Mucosa of stomach (tissue), 1 donor: ENCODE results near the gene GNA12.

Experiments used
- H3K27me3 ChIP-seq: one replicate; pipeline ENCODE4 v1.7.0; 2013; ENCODE audit warnings: mild to moderate bottlenecking, low read length; ENCODE audit not compliant: control insufficient read depth, insufficient read depth
- H3K36me3 ChIP-seq: one replicate; pipeline ENCODE4 v1.7.0; 2013; ENCODE audit warnings: low read length; ENCODE audit not compliant: control insufficient read depth, insufficient read depth
- H3K4me1 ChIP-seq: one replicate; pipeline ENCODE4 v1.7.0; 2013; ENCODE audit warnings: mild to moderate bottlenecking, low read length; ENCODE audit not compliant: control insufficient read depth, insufficient read depth
- H3K4me3 ChIP-seq: one replicate; pipeline ENCODE4 v1.7.0; 2013; ENCODE audit warnings: low read length
- H3K9ac ChIP-seq: one replicate; pipeline ENCODE4 v1.7.0; 2013; ENCODE audit warnings: mild to moderate bottlenecking, low read length, moderate library complexity
- H3K9me3 ChIP-seq: one replicate; pipeline ENCODE4 v1.7.0; 2013; ENCODE audit warnings: mild to moderate bottlenecking, low read length, moderate library complexity; ENCODE audit not compliant: control insufficient read depth
- donor health status: Pancreatic carcinoma.

Gene GNA12

DNA sequence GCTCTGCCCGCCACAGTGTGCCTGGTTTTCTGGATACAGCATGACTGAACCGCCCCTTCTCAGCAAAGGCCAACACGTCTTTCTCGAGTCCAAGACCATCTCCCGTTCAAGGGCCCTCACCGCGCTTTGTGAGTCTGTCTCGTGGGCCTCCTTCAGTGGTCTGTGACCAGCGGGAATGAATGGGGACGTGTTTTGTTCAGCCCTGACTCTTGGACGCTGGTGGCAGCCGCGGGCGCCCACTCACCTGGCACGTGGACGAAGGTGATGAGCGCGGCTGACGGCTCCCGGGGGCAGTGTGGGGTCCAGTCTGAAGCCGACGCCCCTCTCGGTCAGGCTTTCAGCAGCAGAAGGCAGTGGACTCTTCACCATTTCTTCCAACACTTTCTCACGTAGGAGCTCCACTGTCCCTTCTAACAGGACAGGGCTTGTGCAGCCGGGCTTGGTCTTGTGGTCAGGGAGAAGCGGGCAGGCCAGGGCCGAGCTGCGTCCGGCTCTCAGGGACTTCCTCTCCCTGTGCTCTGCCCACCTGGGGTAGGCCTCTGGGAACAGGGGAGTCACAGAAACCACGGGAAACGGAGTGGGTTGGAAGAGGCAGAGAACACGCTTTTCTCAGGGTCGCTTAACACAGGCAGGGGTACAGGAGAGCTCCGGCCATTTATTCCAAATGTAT is 125.7 kb downstream of the GNA12 start:
- Histone ChIP-seq H3K9ac (no peak overlapping the region), H3K36me3 (no peaks in the 10 kb centered on the region), H3K4me1 (peaks cover 20% of the 10 kb centered on the region)

GRCh38 chr7:2717293-2718261 is 126.5 kb downstream of the GNA12 start:
- Histone ChIP-seq H3K9ac (peak overlapping the region; percentile 33), H3K9me3 (no peaks in the 10 kb centered on the region), H3K4me1 (peaks cover 20% of the 10 kb centered on the region), H3K36me3 (no peaks in the 10 kb centered on the region), H3K4me3 (no peak overlapping the region), H3K27me3 (no peaks in the 10 kb centered on the region)

More for the DNA sequence above, 125.7 kb downstream of the GNA12 start:
- Histone ChIP-seq H3K4me3 (no peak overlapping the region), H3K9me3 (no peaks in the 10 kb centered on the region), H3K27me3 (no peaks in the 10 kb centered on the region)

GRCh38 chr7:2716906-2717292 is 127.2 kb downstream of the GNA12 start:
- H3K4me1 ChIP-seq: peaks cover 20% of the 10 kb centered on the region
- no peak overlapping the region for H3K4me3 ChIP-seq
- no peaks in the 10 kb centered on the region for H3K36me3 ChIP-seq
- H3K9ac ChIP-seq: peak overlapping the region; percentile 33
- H3K9me3 ChIP-seq: no peaks in the 10 kb centered on the region
- no peaks in the 10 kb centered on the region for H3K27me3 ChIP-seq

- peaks cover 20% of the 10 kb centered on the region for H3K4me1 ChIP-seq
- H3K9ac ChIP-seq: no peak overlapping the region
- no peaks in the 10 kb centered on the region for H3K36me3 ChIP-seq
- no peak overlapping the region for H3K4me3 ChIP-seq
- no peaks in the 10 kb centered on the region for H3K9me3 ChIP-seq
- H3K27me3 ChIP-seq: no peaks in the 10 kb centered on the region
Observed at GRCh38 chr7:2716488-2716887, 127.6 kb downstream of the GNA12 start.

- Histone ChIP-seq H3K27me3 (peaks cover 2% of the 10 kb centered on the region), H3K36me3 (no peaks in the 10 kb centered on the region), H3K4me3 (no peak overlapping the region), H3K4me1 (peaks cover 20% of the 10 kb centered on the region), H3K9me3 (no peaks in the 10 kb centered on the region), H3K9ac (no peak overlapping the region)
Observed at GRCh38 chr7:2715341-2716231, 128.5 kb downstream of the GNA12 start.

DNA sequence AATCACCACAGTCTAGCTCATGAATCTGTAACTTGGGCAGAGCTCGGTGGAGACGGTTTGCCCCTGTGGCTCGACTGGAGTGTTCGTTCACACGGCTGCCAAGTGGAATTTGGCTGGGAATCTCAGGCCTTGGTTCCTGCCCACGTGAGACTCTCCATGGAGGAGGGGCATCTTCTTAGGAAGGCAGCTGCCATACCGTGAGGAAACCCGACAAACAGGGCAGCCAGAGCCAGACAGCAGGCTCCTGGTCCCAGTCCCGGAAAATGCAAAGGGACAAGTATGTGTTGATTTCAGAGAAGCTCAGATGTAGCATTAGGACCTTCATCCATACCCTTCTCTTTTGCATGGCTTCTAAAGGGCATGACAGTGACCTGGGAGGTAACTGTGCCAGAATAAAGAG is 129.5 kb downstream of the GNA12 start:
- no peak overlapping the region for H3K9ac ChIP-seq
- no peaks in the 10 kb centered on the region for H3K36me3 ChIP-seq
- H3K4me3 ChIP-seq: no peak overlapping the region
- H3K9me3 ChIP-seq: no peaks in the 10 kb centered on the region
- peaks cover 26% of the 10 kb centered on the region for H3K4me1 ChIP-seq
- H3K27me3 ChIP-seq: peaks cover 10% of the 10 kb centered on the region

GRCh38 chr7:2713978-2714377 is 130.1 kb downstream of the GNA12 start:
- H3K27me3 ChIP-seq: peaks cover 13% of the 10 kb centered on the region
- H3K4me1 ChIP-seq: peaks cover 26% of the 10 kb centered on the region
- no peak overlapping the region for H3K9ac ChIP-seq
- H3K4me3 ChIP-seq: no peak overlapping the region
- H3K36me3 ChIP-seq: no peaks in the 10 kb centered on the region
- H3K9me3 ChIP-seq: no peaks in the 10 kb centered on the region

GRCh38 chr7:2713370-2713769 is 130.7 kb downstream of the GNA12 start:
- Histone ChIP-seq H3K9ac (no peak overlapping the region), H3K4me3 (no peak overlapping the region), H3K9me3 (no peaks in the 10 kb centered on the region), H3K27me3 (peaks cover 13% of the 10 kb centered on the region), H3K4me1 (peaks cover 26% of the 10 kb centered on the region), H3K36me3 (no peaks in the 10 kb centered on the region)

GRCh38 chr7:2711895-2712675 is 132.0 kb downstream of the GNA12 start:
- Histone ChIP-seq H3K4me1 (peaks cover 17% of the 10 kb centered on the region), H3K36me3 (no peaks in the 10 kb centered on the region), H3K9ac (no peak overlapping the region), H3K27me3 (peaks cover 16% of the 10 kb centered on the region), H3K4me3 (no peak overlapping the region), H3K9me3 (no peaks in the 10 kb centered on the region)

GRCh38 chr7:2710901-2711551 is 133.1 kb downstream of the GNA12 start:
- Histone ChIP-seq H3K27me3 (peaks cover 16% of the 10 kb centered on the region), H3K36me3 (no peaks in the 10 kb centered on the region), H3K9ac (no peak overlapping the region), H3K4me1 (peaks cover 7% of the 10 kb centered on the region), H3K4me3 (no peak overlapping the region), H3K9me3 (no peaks in the 10 kb centered on the region)

DNA sequence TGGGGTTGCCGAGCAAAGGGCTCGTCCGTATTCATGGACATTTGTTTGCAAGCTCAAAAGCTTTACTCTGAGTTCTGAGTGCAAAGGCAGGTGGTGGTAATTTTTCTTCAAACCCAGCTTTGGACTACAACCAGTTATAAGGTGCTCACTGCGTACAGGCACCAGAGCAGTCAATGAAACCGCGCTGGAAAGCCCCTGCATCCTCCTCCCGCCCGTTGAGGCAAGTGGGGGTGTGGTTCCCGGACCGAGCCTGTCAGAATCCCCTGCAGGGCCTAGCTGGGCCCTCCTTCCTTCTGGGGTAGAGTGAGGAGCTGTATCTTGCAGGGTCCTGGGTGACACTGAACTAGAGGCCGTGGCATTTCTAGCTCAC is 133.8 kb downstream of the GNA12 start:
- peak overlapping the region; percentile 42 for H3K9ac ChIP-seq
- peaks cover 6% of the 10 kb centered on the region for H3K4me1 ChIP-seq
- no peaks in the 10 kb centered on the region for H3K36me3 ChIP-seq
- peaks cover 16% of the 10 kb centered on the region for H3K27me3 ChIP-seq
- H3K9me3 ChIP-seq: no peaks in the 10 kb centered on the region
- peak overlapping the region; percentile 17 for H3K4me3 ChIP-seq
